COLO668 (cell line): ENCODE data around the gene HGF.

Source experiments
- DNase-seq: peaks from one replicate; lab custom pipeline; 2025; ENCODE audit not compliant: unreplicated experiment; lab: John Stamatoyannopoulos, UW

Gene HGF

GRCh38 chr7:81685270-81685868, 84.5 kb downstream of the HGF start:
- DNase-seq = no peak

- DNase-seq = peak; percentile 56
These were observed 85.2 kb downstream of the HGF start for GRCh38 chr7:81684514-81685269.

GRCh38 chr7:81684033-81684432, 85.8 kb downstream of the HGF start:
- no peak for DNase-seq

- DNase-seq = no peak
These were observed 87.0 kb downstream of the HGF start for GRCh38 chr7:81682873-81683272.

- no peak for DNase-seq
These were observed 89.7 kb downstream of the HGF start for GRCh38 chr7:81680120-81680519.

GRCh38 chr7:81676813-81677212, 93.0 kb downstream of the HGF start:
- no peak for DNase-seq

GRCh38 chr7:81676105-81676811, 93.6 kb downstream of the HGF start:
- no peak for DNase-seq

GRCh38 chr7:81674431-81674830, 95.4 kb downstream of the HGF start:
- no peak for DNase-seq

GRCh38 chr7:81672872-81673271, 97.0 kb downstream of the HGF start:
- DNase-seq = no peak

- no peak for DNase-seq
These were observed 100.3 kb downstream of the HGF start for GRCh38 chr7:81669476-81670105.

- no peak for DNase-seq
These were observed 103.6 kb downstream of the HGF start for GRCh38 chr7:81666209-81666608.

GRCh38 chr7:81665236-81665635, 104.6 kb downstream of the HGF start:
- DNase-seq = no peak

GRCh38 chr7:81664304-81664703, 105.5 kb downstream of the HGF start:
- DNase-seq = no peak

GRCh38 chr7:81662531-81662930, 107.3 kb downstream of the HGF start:
- no peak for DNase-seq

- no peak for DNase-seq
These were observed 110.0 kb downstream of the HGF start for GRCh38 chr7:81659697-81660395.

GRCh38 chr7:81657551-81657950, 112.3 kb downstream of the HGF start:
- DNase-seq = no peak

- no peak for DNase-seq
These were observed 114.6 kb downstream of the HGF start for GRCh38 chr7:81655271-81655670.

GRCh38 chr7:81652225-81652624, 117.6 kb downstream of the HGF start:
- no peak for DNase-seq
